GM18867 (cell line): ENCODE measurements around the gene RASSF10.

ENCODE experiments used
- ATAC-seq: cut with Tn5 transposase; IDR thresholded peaks from one replicate; pipeline ENCODE4 v1.9.1; 2021; ENCODE audit warnings: mild to moderate bottlenecking, moderate library complexity; ENCODE audit not compliant: unreplicated experiment

Gene RASSF10

DNA sequence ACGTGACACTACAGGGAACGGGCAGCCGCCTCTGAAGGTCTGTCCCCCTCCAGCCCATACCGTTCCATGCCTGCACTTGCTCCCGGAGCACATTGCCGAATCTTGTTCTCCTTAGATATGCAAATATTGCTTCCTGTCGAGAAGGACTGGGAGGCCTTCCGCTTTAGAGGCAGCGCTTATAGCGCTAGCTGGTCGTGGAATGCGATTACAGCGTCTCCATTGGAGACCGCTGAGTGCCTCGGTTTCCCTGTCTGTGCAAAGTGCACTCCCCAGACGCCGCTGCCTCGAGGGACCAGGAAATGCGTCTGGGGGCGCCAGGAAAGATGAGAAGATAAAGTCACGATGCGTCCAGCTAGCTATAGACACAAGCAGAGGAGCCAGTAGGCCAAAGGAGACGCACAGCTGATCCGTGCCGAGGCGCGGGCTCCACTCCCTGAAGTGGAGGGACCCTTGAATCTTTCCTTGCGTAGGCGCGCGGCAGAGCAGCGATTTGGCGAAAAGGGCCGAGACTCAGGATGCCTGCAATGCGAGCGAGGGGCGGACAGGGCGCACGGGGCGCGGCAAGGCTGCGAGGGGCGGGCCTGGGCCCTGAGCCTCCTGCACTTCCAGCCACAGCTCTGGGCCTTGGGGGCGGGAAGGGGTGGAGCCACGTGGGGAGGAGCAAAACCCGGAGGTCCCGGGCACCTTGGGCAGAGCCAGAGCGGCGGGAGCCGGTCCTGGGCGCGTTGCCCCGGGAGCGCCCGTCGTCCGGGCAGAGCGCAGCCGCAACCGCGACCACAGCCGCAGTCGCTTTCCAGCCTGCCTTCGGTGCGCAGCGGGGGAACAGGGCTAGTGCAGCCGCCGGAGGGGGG lies at the start of gene RASSF10:
Gene RASSF10 (plus strand): TSS at position 692 of the 851 bp plus-strand sequence. CDS start 261 bp downstream, outside the sequence.
- ATAC-seq, result no peak

DNA sequence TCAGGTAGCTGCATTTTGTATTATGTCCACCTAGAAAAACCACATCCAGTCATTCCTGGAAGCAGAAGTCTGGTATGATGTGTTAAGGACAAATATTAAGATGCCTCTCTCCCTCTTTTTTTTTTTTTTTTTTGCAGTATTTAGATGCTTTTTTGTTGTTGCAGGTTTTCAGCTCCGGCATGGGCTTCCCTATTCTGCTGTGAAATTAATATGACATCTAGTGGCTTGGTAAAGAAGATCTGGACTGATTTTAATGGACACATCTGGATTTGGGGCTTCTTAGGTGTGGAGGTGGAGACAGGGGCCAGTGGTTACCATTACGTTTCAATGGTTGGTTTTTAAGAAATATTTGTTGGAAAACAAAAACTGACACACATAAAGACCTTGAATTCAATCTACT lies 47.5 kb upstream of the RASSF10 start:
- ATAC-seq, result no peak

DNA sequence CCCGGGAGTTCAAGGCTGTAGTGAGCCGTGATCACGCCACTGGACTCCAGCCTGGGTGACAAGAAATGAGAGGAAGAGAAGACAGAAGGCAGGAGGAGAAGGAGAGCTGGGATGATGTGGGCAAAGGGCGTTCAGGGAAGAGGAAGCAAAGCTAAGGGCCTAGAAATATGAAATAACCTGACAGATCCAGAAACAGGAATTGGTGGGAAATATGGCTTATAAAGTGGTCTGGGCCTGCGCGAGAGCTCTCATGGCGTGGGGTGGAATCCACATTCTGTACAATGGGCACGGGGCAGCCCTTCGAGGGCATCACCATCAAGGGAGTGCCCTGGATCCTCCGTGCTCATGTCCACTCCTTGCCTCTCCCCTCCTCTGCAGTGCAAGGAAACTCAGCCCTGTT lies 46.8 kb upstream of the RASSF10 start:
- no peak for ATAC-seq

DNA sequence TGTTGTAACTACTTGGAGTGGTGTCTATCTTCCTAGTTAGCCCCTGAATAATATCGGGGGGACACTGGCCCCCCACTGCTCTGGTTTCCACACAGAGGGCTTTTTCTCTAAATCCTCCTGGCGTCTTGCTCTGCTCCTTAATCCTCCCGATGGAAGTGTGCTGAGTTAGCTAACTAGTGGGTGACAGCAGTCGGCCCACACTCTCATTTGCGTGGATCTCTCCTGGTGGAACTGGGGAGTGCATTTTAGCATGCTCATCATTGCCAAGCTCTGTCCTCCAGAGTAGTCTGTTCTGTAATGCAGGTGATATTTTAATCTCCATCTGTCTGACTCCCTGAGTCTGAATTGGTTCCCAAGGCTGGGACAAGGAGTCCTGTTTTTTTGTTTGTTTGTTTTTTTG lies 46.1 kb upstream of the RASSF10 start:
- ATAC-seq, result no peak

DNA sequence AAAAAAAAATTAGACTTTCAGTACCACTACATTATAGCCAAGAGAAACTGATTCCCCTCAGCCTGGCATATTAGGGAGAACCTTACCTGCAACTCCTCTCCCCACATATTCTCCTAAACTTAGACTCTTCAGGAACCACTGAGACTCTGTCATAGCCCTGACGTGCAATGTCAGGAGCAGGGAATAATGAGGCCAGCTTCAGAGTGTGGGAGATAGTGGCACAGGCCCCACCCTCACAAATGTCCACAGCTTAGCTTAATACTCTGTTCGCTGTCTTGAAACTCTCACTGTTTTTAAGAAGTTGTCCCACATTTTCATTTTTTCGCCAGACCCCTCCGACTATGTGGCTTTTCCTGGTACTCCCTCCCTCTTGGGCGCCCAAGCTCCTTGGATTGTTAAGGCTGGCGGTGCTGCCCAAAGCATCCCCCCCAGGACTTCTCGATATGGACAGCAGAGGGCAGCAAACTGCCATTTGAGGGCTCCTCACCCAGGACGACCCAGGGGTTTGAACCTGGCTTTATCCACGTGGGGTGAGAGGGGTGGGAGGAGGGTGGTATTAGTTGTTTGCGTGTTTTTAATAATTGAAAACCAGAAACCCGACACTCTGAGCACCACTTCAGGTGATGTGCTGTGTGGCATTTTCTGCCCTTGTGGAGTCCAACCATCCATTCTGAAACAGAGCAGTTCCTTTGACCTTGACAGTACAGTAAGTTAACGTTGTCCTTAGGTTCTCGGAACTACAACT lies 45.2 kb upstream of the RASSF10 start:
- peak; percentile 87 for ATAC-seq

DNA sequence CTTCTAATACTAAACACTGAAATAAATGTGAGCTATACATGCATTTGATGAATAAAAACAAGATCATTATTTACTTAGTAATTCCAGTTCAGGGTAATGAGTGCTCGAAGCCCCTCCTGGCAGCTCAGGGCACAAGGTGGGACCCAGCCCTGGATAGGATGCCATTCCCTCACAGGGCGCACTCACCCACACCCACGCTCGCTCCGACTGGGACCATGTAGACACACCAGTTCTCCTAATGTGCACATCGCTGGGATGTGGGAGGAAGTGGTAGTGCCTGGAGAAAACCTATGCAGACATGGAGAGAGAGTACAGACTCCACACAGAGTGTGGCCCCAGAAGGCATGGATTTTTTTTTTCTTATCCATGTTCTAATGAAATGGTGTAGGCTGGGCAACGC lies 44.5 kb upstream of the RASSF10 start:
- no peak for ATAC-seq

DNA sequence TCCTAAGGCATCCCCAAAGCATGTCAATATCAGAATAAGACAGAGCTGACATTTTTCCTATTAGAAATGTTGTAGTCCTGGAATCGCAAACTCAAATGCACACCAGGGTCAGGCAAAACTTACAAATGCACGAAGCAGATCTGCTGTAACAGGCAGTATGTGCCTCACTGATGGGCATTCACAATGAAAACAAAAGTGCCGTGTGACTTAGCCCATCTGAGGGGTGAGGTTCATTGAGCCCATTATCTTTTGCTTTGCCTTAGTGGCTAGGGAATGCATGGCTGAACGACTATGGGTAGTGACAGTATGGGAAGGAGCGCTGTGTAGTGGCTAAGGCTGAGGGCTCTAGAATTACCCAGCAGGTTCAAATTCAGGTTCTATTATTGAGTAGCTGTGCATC lies 43.1 kb upstream of the RASSF10 start:
- no peak for ATAC-seq

DNA sequence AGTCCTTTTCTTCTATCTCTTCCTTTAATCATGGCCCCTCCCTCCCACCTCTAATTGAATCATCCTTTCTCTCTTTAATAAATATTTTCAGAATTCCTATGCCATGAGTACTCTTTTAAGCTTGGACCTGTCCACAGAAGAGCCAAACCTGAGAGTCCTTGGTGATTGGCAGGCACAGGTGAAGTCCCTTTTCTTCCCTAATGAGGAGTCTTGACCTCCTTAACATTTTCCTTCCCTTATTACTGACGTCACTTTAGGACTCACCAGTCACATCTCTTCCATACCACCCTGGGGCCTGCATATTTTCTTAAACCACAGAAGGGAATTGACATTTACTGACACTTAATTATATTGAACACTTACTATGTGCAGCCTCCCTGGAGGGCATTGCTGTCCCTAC lies 41.0 kb upstream of the RASSF10 start:
- ATAC-seq, result no peak

DNA sequence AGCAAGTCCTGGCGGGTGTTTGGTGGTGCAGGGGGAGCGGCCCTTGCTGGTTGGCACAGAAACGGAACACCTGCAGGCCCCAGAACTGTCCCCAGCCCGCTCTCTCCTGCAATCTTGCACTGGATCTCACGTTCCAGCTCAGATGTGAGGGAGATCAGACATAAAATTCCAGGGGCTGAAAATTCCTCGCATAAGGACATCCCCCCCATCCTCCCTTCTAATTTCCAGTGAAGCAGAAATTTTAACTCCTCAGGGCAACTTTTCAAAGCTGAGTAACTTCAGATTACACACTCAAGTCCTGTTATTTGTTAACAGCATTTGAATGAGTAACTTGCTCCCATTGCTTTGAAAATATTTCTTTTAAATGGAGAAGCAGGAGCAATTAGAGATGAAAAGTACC lies 40.3 kb upstream of the RASSF10 start:
- ATAC-seq, result no peak

DNA sequence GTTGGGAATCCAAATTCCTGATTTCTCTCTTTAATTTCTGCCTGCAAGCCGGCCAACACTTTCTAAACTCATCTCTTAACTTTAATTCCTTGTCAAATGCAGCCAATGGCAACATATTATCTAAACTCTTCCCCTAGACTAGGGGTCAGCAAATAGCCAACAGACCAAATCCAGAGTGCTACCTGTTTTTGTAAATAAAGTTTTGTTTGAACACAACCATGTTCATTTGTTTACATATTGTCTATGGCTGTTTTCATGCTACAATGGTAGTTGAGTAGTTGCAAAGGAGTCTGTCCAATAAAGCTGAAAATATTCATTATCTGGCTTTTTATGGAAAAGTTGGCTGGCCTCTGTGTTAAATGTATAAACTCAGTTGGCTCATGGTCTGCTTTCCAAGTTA lies 37.2 kb upstream of the RASSF10 start:
- ATAC-seq, result no peak

DNA sequence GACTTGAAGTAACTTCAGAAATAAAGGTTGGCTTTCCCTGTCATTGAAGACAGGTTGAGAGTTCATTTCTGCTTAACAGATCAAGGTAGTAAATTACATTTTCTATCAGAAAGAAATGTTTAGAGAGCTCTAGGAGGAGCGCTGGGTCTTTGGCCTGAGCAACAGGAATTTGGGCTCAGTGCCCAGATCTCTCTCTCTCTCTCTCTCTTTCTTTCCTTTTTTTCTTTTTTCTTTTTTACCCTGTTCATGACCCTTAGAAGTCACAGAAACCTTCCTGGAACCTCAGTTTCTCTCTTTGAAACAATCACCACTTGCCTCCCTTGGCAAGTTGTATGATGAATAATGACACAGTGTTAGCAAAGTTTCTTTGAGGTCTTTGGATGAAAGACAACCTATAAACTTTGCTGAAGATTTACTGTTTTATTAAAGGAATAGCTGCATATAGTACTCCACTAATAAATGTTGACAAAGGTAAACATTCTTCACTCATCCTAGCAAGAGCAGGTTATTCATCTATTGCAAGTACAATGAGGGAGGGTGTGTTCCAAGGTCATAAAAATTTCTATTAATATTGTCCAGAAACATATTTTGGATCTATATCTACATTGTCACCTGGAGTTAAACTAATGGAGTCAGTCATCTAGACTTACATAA lies 35.5 kb upstream of the RASSF10 start:
- no peak for ATAC-seq

DNA sequence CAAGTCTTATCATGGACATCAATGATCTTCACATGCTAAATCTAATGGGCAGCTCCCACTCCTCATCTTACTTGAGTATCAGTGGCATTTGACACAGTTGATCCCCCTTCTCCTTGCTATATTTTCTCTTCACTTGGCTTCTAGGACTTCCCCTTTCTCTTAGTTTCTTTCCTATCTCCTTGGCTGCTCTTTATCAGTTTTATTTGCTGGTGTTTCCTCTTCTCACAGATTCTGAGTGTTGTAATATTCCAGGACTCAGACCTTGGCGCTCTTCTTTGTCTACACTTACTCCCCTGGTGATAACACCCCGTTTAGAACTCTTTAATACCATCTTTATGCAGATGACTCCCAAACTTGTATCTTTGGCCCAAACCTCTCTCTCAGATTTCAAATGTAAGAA lies 33.9 kb upstream of the RASSF10 start:
- ATAC-seq, result no peak

DNA sequence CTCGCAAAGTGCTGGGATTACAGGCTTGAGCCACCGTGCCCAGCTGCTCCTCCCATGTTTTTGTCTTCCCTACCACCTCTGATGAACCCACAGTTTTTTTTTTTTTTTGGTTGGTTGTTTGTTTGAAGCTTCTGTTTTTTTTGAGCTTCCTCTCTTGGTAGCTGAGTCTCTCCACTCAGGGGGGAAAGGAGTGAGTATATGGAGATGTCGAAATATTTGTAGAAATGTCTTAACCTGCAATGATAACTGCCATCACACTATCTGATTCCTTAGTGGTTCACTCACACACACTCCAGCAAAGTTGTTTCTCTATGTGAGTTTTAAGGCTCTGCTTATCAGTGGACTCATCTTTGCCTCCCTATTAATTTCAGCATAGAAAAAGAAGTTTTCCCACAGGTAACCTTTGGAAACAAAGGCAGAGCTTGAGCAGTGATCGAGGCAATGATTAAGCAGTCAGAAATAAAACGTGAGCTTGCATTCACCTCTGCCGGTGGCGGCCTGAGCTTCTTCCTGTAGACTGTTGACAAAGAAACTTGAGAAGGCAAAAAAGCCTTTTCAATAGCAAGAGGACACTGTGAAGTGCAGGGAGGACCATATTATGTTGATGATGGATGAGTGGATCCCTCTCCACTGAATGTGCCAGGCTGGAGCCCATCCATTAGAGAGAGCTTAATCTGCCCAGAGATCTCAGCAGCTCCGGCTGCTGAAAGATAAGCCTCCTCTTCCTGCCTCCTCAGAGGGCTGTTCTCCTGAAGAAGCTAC lies 29.0 kb upstream of the RASSF10 start:
- no peak for ATAC-seq

DNA sequence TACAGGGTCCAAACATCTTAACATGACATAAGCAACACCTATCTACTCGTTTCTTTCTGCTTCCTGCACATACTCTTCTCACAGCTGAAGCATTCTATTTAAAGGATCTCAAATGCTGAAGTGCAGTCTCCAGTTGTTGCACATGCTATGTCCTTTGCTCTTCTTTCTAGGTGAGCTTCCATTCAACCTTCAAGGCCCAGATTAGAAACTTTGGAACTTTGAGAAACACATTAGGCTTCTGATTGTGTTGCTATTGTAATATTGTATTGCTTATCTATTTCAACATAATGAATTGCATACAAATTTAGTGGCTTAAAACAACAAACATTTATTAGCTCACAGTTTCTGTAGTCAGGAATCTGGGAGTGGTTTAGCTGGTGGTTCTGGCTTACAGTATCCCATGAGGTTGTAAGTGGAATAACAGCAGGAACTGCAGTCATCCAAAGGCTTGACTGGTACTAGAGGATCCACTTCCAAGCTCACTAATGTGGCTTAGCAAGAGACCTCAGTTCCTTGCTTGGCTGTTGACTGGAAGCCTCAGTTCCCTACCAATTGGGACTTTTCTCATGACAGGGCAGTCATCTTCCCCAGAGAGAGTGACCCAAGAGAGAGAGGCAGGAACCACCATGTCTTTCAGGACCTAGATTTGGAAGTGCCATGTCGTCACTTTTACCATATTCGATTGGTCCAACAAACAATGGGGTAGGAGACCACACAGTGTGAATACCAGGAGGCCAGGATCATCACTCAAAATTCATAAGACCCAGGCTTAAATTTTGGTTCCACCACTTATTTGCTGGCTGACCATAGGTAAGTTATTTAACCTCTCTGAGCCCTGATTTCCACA lies 27.2 kb upstream of the RASSF10 start:
- no peak for ATAC-seq

DNA sequence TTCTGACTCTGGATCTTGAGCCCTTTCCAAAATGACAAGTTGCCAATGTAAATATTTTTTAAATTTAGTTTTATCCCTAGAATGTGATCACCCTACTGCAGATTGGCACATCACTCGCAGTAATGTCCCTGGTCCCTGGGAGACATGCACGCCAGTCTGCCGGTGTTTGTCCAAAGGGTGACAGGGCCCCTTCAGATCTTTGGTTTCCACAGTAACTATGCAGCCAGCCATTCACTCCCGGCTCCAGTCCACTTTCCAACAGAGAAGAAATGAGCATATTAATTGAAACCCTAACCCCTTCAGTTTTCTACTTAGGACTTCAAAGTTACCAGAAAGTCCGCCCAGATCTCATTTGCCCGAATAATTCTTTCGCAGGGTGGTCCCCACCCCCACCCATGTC lies 25.8 kb upstream of the RASSF10 start:
- no peak for ATAC-seq

DNA sequence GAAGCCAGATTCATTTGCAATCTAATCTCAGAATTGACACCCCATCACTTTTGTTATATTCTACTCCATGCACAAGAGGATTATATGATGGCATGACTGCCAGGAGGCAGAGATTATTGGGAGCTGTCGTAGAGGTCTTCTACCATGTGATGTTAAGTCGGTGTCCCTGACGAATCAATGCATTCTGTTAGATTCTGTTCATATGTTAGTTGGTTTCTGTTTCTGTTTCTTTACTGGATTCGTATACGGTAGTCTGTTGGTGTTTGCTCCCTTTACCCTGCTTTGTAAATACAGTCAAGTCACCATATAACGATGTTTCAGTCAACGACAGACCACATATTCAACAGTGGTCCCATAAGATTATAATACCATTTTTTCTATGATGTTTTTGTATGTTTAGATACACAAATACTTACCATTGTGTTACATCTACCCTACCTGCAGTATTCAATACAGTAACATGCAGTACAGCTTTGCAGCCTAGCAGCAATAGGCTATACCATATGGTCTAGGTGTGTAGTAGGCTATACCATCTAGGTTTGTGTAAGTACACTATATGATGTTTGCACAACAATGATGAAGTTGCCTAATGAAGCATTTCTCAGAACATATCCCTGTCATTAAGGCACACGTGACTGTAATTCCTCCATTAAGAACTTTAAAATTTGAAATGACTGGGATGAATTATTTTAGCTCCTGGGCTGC lies 22.8 kb upstream of the RASSF10 start:
- no peak for ATAC-seq

DNA sequence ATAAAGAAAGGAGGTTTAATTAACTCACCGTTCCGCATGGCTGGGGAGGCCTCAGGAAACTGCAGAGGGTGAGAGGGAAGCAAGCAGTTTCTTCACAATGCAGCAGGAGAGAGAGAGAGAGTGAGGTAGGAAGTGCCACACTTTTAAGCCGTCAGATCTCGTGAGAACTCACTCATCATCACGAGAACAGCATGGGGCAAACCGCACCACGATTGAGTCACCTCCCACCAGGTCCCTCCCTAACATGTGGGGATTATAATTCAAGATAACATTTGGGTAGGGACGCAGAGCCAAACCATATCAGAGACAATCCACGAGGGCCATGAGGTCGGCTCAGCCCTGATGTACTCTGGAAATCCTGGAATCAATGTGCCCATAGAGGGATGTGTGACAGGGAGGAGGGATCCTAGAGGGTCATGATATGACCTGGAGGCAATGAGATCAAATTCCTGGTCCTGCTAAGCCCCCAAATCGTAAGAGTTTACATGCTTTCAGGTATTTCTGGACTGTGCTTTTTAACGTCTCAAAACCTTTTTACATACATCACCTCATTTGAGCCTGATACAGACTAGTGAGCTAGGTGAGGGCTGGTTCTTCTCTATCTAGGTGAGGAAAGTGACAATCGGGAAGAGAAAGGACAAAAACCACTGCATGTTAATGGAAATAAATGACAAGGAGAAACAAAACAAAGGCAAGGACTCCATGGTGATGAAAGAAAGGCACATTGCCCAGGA lies 19.5 kb upstream of the RASSF10 start:
- ATAC-seq, result no peak

DNA sequence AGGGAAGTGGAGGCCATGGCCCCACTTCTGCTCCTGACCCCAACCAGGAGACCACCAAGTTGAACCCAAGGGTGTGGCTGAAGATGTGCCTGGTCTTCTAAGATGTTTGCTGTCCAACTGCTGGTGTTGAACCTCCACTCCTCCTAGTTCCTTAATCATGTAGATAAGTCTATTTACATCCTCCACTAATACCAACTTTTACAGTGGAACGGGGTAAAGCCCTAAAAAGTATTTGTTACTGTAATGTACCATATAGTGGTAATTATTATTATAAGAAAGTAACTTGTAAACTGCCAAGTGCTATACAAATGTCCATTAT lies 19.0 kb upstream of the RASSF10 start:
- ATAC-seq, result no peak

DNA sequence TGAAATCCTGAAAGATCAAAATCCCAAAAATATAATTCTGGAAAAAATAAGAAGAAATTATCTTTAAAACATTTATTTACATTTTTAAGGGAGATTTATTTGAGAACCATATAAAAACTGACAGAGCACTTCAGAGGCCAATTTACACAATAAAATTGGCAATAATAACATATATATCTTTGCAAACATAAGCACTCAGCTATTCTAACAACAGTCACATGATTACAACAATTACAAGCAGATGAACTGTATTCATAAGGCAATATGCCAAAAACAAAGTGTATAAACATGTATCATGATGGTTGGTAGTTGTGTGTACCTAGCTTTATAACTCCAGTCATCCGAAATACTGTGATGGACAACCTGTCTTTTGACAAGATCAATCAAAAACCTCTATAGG lies 17.7 kb upstream of the RASSF10 start:
- no peak for ATAC-seq
